HG03066 (cell line): ENCODE data around the gene MRFAP1L1.

Source experiments
- ATAC-seq: cut with Tn5 transposase; IDR thresholded peaks from one replicate; pipeline ENCODE4 v1.9.1; 2021; ENCODE audit warnings: low read depth; ENCODE audit not compliant: unreplicated experiment

The MRFAP1L1 gene

DNA sequence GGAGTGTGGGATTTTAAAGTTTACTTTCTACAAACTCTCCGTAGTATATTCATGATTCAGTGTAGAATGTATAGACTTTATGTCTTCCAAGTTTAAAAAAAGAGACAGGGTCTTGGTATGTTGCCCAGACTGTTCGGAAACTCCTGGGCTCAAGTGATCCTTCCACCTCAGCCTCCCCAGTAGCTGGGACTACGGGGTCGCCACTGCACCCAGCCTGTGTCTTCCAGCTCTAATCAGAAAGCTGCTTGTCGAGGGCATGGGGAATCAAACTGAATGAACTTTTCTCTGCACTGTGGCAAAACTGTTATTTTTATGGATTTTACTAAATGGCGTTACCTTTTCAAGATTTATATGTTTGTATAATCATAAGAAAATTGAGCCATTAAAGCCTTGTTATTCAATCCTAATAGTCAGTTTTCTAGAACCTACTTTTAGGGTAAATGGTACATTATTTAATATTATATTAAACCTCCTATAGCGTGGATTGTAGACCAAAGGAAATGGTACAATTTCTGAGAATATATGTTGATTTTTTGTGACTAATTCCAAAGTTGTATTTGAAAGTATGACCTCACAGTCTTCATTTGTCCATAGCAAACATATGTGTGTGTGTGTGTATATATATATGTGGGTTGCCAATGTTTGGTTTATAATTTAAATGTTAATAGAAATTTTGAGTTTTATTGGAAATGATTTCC lies 7.4 kb upstream of the MRFAP1L1 start:
- ATAC-seq: no peak

DNA sequence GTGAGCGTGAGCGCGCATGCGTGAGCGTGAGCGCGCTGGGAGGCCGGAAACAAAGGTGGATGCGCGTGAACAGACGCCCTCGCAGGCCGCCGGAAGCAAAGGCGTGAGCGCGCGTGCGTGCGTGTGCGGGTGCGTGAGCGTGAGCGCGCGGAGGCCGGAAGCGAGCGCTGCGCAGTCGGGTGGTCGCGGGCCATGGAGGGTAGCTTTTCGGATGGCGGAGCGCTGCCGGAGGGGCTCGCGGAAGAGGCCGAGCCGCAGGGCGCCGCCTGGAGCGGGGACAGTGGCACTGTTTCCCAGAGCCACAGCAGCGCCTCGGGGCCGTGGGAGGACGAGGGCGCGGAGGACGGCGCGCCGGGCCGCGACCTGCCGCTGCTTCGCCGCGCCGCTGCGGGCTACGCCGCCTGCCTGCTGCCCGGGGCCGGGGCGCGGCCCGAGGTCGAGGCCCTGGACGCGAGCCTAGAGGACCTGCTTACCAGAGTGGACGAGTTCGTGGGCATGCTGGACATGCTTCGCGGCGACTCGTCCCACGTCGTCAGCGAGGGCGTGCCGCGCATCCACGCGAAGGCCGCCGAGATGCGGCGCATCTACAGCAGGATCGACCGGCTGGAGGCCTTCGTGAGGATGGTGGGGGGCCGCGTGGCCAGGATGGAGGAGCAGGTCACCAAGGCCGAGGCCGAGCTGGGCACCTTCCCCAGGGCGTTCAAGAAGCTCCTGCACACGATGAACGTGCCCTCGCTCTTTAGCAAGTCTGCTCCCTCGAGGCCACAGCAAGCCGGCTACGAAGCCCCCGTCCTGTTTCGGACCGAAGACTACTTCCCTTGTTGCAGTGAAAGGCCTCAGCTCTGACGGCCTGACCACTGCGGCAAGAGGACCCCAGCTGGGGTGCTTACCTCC lies 6.6 kb upstream of the MRFAP1L1 start, which contains the start of gene BLOC1S4:
BLOC1S4 (plus strand) TSS at position 157 of the 894 bp plus-strand sequence; CDS start at position 193, 36 bp downstream.
- peak; percentile 83 for ATAC-seq

DNA sequence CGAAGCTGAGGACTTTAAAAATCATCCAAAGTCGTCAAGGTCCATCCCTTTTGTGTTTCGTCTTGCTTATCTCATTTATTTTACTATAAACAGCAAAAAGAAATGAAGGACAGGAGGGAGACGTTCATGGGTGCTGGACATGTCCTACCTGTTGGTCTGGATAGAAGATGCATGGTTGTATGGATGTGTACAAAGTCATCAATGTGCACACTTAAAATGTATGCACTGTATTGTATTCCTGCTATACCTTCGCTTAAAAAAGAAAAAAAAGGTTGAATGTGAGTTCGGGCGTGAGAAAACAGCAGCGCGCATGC lies 6.0 kb upstream of the MRFAP1L1 start:
- ATAC-seq: no peak

DNA sequence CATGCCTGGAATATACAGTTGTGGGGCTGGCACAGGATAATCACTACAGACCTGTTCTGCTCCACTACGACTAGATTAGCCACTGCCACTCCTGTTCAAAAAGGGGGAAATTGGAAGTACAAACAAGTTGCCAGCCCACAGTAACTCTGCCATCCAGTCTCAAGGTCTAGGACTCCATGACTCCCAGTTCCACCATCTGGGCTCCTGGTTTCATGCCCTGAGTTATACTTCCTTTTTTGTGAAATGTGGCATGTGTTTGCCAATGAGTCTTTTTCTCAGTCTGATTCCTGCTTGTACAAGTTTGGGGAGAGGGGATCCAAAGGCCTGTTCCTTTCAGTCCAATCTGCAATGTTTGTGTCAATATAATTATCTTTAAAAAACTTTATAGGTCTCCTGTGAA lies 5.3 kb upstream of the MRFAP1L1 start:
- no peak for ATAC-seq

DNA sequence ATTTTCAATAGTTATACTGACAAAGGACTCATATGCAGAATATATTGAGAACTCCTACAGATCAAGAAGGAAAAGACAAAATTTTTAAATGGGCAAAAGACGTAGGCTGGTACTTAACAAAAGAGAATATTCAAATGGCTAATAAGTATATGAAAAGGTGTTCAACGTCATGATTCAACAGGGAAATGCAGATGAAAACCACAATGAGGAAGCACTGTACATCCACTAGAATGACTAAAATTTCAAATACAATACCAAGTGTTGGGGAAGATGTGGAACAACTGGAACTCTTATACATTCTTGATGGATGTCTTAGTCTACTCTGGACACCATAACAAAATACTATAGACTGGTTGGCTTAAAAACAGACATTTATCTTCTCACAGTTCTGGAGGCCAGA lies 1.3 kb upstream of the MRFAP1L1 start:
- no peak for ATAC-seq

DNA sequence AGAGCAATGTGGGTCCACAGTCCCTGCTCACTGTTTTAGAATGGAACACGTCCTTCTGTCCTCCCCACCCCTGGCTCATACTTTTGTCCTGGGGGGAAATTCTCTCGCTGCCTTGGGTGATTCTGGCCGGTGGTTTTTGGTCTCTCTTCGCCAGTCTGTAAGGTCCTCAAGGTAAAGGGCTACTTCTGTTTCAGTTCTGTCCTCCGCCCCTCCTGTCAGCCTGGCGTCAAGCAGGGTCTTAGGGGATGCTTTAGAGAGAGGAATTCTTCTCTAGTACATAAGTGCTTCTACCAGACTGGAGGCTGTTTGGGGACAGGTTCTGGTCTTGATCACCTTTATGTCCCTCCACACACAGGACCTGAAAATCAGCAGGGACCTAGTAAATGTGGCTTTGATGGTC lies 617 bp upstream of the MRFAP1L1 start:
- ATAC-seq: peak; percentile 13

DNA sequence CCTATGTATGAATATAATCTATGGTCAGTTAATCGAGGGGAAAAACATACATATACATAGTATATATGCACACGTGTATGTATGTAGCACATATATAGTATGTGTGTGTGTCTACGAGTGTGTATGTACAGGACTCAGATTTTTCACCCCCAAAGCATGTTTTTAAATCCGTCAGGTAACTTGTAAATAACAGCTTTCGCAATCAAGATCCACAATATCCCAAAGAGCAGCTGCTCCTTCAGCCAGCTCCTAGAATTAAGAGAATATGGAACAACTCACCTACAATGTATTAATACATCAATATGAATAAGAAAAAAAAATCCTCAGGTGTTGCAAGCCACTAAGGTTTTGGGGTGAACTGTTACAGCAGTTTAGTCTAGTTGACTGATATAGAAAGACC lies 3.5 kb downstream of the MRFAP1L1 start:
- ATAC-seq: no peak

DNA sequence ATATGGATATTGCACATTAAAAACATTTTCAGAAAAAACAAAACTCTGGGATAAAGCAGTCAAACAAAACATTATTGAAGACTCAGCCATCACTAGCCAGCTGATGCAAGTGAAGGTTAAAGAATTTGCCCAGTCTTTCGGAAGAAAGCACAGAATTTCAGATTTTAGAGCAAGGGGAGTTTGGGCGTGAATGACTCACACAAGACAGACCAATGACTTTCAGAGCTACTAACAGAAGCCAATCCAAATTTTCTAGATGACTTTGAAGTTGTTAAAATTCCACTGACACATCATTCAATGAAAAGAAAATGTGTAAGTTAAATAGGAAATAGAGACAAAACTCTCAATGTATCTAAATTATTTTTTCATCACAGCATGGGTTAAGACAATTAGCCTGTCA lies 4.0 kb downstream of the MRFAP1L1 start:
- ATAC-seq: no peak

DNA sequence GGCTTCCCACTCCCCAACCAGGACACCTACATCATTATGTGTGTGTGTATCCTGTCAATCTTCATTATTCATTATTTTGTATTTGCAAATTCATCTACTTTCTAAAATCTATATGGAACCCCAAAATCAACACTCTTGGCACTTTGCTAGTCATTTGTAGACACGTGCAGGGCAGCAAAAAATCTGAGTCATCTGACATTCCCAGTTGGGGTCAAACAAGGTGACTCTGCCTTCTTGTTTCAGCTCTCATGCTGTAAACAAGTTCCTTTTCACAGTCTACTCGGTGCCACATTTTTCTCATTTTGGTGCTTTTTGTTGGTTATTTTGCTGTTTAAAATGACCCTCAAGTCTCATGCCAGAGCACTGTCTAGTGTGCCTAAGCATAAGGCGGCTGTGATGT lies 5.9 kb downstream of the MRFAP1L1 start:
- no peak for ATAC-seq

DNA sequence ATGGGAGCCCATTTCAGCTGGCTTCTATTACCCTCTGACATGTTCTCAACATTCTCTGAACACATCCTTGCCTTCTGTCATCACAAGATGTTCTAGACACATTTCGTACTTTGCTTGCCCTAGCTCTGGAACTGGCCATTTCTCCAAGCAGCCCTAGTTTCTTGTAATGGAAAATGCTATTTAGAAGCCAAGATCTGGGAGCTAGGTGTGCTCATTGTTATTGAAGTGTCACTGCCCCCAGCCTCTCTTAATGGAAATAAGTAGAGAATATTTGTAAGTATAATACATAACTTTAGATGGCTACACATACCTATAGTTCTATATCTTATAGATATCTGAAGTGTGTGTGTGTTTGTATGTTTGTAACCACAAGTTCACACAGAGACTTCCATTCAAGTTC lies 6.9 kb downstream of the MRFAP1L1 start:
- ATAC-seq: no peak

DNA sequence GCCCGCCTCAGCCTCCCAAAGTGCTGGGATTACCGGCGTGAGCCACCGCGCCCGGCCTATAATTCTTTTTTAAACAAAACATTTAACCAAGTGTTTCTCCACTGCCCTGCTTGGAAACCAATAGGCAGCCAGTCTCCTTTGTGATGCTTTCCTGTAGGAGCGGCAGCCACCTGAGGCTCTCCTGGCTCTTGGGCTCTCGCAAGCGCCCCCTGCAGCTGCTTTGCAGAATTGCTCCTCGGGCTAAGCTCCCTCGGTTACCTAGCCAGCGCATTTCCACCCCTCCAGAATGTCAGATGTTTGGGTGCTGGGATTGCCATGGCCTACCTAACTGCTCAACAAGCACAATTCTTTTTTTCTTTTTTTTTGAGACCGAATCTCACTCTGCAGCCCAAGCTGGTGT lies 8.3 kb downstream of the MRFAP1L1 start:
- ATAC-seq: no peak

DNA sequence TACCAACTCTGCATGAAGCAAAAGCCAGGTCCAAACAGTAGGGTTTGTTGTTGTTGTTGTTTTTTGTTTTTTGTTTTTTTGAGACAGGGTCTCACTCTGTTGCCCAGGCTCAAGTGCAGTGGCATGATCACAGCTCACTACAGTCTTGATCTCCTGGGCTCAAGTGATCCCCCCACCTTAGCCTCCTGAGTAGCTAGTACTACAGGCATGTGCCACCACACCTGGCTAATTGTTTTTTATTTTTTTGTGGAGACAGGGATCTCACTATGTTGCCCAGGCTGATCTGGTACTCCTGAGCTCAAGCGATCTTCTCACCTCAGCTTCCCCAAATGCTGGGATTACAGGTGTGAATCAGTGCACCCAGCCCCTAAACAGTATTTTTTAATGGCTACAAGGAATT lies 9.8 kb downstream of the MRFAP1L1 start:
- no peak for ATAC-seq

DNA sequence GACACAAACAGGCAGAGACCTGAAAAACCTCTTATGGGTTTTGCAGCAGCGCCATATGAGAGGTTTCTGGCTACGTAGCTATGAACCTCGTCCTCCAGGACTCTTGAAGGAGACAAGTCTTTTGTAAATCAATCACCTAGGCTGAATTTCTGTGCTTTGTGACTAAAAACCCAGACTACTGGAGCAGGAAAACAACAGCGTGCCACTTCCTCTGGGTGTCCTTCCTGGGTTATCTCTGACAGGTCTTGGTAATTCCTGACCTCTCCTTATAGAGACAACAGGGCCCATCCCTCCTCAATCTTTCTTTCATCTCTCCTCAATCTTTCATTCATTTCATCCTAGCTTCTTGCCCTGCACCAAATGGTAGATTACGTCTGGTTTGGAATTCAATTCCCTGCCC lies 10.3 kb downstream of the MRFAP1L1 start:
- no peak for ATAC-seq

DNA sequence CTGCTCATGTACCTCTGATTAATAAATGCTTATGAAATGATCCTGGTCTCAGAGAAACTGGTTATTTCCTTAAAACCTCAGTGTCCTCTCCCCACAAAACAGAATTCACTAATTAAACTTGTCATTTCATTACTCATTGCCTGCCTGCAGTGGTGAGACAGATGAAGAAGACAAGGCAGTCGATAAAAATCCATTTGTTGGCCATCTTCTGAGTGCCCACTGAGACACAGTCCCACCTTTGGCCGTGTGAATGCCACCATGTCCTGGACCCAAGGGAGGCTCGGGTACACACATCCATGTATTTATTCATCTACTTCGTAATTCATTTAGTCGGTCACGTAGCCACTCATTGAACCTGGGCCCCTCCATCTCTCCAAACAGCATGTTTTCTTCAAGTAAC lies 12.5 kb downstream of the MRFAP1L1 start:
- no peak for ATAC-seq

DNA sequence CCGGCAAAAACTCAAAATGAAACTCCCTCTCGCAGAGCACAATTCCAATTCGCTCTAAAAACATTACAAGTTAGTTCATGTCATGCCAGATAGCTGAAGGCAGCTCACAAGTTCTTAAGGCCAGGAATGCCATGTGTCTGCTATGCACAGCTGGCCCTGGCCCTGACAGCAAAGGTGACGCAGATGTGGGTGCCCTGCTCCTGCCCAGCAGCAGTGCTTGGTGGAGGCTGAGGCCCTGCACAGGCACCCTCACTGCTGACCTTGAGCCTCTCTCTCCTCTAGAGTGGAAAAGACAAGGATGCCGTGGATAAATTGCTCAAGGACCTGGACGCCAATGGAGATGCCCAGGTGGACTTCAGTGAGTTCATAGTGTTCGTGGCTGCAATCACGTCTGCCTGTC lies 13.1 kb downstream of the MRFAP1L1 start:
- no peak for ATAC-seq

DNA sequence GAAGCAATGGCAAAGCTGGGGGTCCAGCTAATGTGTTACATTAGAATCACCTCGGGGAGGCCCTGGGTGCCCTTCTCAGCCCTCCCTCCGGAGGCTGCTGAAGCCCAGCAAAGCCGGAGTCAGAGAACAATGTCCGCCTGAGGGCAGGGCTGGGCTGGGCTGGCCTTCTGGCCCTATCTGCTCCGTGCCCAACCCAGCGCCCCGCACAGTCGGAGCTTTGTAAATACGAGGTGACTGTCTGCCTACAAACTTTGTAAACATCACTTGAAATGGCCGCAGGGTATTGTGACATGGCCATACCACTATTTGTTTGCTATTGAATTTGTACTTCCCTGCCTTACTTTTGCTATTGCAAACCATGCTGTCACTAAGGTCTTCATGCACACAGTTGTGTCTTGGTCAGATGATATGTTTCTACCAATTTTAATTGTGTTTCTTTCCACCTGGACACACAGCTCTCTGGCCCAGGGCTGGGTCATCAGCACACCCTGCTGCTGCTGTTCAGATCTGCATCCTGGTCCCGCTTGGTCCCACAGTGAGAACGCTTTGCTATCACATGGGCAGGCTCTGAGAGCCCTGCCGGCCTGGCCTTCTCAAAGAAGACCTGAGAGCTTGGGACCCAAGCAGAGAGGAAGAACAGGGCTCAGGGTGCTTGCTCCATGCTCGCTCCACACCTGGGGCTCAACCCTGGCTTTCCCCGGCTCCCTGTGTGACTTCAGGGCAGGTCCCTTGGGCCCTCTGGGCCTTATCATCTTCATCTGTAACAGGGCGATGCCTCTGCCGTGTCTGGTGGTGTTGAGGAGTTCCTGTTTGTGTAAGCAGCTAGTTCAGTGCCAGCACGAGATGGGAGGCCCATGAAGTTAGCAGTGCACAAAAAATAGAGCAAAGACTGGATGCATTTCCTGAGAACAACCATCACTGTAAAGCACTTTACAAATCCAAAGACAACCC lies 13.7 kb downstream of the MRFAP1L1 start:
- ATAC-seq: no peak

DNA sequence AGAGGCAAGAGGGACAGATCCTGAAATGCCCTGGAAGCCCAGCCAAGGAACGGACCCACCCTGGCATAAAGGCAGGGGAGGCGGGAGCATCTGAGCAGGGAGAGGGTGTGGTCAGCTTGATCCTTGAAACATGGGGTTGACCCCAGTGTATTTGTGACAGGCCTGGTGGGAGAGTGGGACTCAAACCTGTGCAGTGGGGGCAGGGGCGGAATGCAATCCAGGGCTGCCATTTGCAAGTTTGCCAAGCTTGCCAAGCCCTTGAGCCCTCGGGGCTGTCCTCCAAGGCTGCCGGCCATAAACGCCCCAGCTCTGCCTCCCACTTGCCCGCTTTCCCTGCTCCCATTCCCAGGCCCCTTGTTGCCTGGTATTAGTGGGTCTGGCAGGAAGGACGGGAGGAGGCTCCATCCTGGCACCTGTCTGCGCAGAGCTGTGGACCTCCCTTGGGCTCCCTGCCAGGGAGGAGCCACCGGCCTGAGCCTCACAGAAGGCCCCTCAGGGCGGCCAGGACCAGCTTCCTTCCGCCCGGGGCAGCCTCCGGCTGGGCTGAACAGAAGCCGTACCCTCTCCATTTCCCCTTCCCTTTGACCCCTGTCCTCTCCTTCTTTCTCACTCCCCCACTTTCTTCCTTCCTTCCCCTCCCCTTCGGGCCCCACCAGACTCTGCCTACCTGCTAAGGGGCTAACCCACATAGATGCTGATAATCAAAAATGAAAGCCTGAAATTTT lies 15.3 kb downstream of the MRFAP1L1 start:
- no peak for ATAC-seq

DNA sequence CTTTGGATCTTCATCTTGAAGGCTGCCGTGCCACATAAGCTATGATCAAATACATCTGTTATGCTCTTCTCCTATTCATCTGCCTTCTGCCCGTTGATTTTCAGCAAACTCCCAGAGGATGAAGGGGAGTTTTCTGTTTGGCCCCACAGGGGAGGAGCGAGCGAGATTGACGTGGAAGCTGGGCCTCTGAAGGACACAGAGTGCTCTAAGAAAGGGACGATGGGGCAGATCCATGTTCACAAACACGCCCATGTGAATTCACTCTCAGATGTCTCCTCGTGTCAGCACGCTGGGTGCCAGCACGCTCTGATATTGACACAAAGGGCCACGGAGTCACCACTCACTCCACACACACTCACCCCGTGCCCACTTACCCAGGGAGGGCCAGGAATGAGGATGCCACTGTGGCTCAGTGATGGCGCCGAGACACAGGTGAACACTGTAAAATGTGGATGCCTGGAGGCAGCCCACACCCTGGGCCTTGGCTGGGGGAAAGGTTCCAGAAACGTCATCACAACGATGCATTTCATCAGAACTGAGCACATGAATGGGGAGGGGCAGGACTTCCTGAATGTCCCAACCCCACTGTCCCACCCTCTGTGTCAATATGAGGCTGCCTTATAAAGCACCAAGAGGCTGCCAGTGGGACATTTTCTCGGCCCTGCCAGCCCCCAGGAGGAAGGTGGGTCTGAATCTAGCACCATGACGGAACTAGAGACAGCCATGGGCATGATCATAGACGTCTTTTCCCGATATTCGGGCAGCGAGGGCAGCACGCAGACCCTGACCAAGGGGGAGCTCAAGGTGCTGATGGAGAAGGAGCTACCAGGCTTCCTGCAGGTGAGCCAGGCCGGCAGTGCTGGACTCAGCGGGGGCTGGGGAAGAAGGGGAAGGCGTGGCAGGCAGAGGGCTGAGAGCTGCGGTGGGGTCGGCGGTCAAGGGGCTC lies 16.2 kb downstream of the MRFAP1L1 start, which contains the start of gene S100P:
S100P (plus strand) TSS at position 648 of the 946 bp plus-strand sequence; CDS start at position 703, 55 bp downstream.
- no peak for ATAC-seq

DNA sequence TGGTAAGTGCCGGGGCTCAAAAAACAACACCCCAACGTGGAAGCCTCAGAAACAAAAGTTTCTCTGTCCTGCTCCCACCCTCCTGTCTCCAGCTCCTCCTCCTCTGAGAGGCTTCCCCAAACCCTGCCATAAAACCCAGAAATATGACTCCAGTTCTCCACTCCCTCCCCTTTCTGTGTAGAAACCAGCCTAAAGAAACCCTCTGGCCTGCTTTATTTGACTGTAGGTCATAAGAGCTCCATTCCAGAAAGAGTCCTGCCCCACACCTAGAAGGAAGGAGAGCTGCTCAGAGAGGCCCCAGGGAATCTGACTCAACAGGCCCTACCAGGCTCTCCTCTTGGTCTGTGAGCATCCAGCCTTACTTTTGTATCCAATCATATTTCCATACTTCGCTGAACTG lies 16.9 kb downstream of the MRFAP1L1 start:
- ATAC-seq: no peak
